ENCODE results near the gene SNX19.

SNX19 gene

GRCh38 chr11:130913268-130913667, 3.0 kb downstream of the SNX19 start:
- Histone ChIP-seq H3K27ac (ENCODE audit: low read depth, low read length, poor library complexity, severe bottlenecking) (no peak overlapping the region), H4K20me1 (ENCODE audit: insufficient read depth, low read length) (no peaks in the 10 kb centered on the region), H3K36me3 (ENCODE audit: insufficient read depth, low read length) (peaks cover 53% of the 10 kb centered on the region), H3K9ac (ENCODE audit: low read length) (no peak overlapping the region), H3K4me1 (ENCODE audit: insufficient read depth, low read length, severe bottlenecking) (peaks cover 11% of the 10 kb centered on the region), H3K4me3 (ENCODE audit: low read depth, low read length, poor library complexity, severe bottlenecking) (no peak overlapping the region), H3F3A (ENCODE audit: insufficient read depth, low read length) (no peaks in the 10 kb centered on the region), H3K9me2 (ENCODE audit: low read depth, low read length) (no peaks in the 10 kb centered on the region), H2AFZ (ENCODE audit: low read length) (no peak overlapping the region), H3K9me3 (ENCODE audit: low read length) (no peaks in the 10 kb centered on the region), H3K27me3 (ENCODE audit: insufficient read depth, low read length) (no peaks in the 10 kb centered on the region), H3K4me2 (ENCODE audit: low read length) (no peak overlapping the region), H3K79me2 (ENCODE audit: insufficient read depth, low read length) (no peaks in the 10 kb centered on the region)
- no peak for TF ChIP-seq CTCF (IDR thresholded peaks at IDR 0.05; ENCODE audit: low read length)
- no peak for TF ChIP-seq EZH2 (IDR thresholded peaks at IDR 0.05; ENCODE audit: borderline replicate concordance, low read length)

- Histone ChIP-seq H3K27ac (ENCODE audit: low read depth, low read length, poor library complexity, severe bottlenecking) (no peak overlapping the region), H3K9me3 (ENCODE audit: low read length) (no peaks in the 10 kb centered on the region)
Measured at GRCh38 chr11:130912552-130912951, 3.7 kb downstream of the SNX19 start.

GRCh38 chr11:130911306-130911705, 5.0 kb downstream of the SNX19 start:
- no peak overlapping the region for H2AFZ ChIP-seq (ENCODE audit: low read length)
- no peaks in the 10 kb centered on the region for H3K27me3 ChIP-seq (ENCODE audit: insufficient read depth, low read length)
- no peak overlapping the region for H3K27ac ChIP-seq (ENCODE audit: low read depth, low read length, poor library complexity, severe bottlenecking)
- H3K9ac ChIP-seq (ENCODE audit: low read length): no peak overlapping the region
- no peak for TF ChIP-seq EZH2 (IDR thresholded peaks at IDR 0.05; ENCODE audit: borderline replicate concordance, low read length)
- TF ChIP-seq CTCF (IDR thresholded peaks at IDR 0.05; ENCODE audit: low read length): no peak
- no peak overlapping the region for H3K4me3 ChIP-seq (ENCODE audit: low read depth, low read length, poor library complexity, severe bottlenecking)
- H4K20me1 ChIP-seq (ENCODE audit: insufficient read depth, low read length): no peaks in the 10 kb centered on the region
- H3K4me2 ChIP-seq (ENCODE audit: low read length): no peak overlapping the region
- peaks cover 7% of the 10 kb centered on the region for H3K4me1 ChIP-seq (ENCODE audit: insufficient read depth, low read length, severe bottlenecking)
- H3K9me2 ChIP-seq (ENCODE audit: low read depth, low read length): no peaks in the 10 kb centered on the region
- no peaks in the 10 kb centered on the region for H3K9me3 ChIP-seq (ENCODE audit: low read length)
- peaks cover 73% of the 10 kb centered on the region for H3K36me3 ChIP-seq (ENCODE audit: insufficient read depth, low read length)
- H3F3A ChIP-seq (ENCODE audit: insufficient read depth, low read length): no peaks in the 10 kb centered on the region
- H3K79me2 ChIP-seq (ENCODE audit: insufficient read depth, low read length): no peaks in the 10 kb centered on the region

More at GRCh38 chr11:130912552-130912951, 3.7 kb downstream of the SNX19 start:
- Histone ChIP-seq H3K4me1 (ENCODE audit: insufficient read depth, low read length, severe bottlenecking) (peaks cover 11% of the 10 kb centered on the region), H3K4me3 (ENCODE audit: low read depth, low read length, poor library complexity, severe bottlenecking) (no peak overlapping the region), H3K9me2 (ENCODE audit: low read depth, low read length) (no peaks in the 10 kb centered on the region), H3K9ac (ENCODE audit: low read length) (no peak overlapping the region), H3K27me3 (ENCODE audit: insufficient read depth, low read length) (no peaks in the 10 kb centered on the region), H3K36me3 (ENCODE audit: insufficient read depth, low read length) (peaks cover 60% of the 10 kb centered on the region), H4K20me1 (ENCODE audit: insufficient read depth, low read length) (no peaks in the 10 kb centered on the region), H3F3A (ENCODE audit: insufficient read depth, low read length) (no peaks in the 10 kb centered on the region), H2AFZ (ENCODE audit: low read length) (no peak overlapping the region), H3K4me2 (ENCODE audit: low read length) (no peak overlapping the region), H3K79me2 (ENCODE audit: insufficient read depth, low read length) (no peaks in the 10 kb centered on the region)
- no peak for TF ChIP-seq CTCF (IDR thresholded peaks at IDR 0.05; ENCODE audit: low read length)
- TF ChIP-seq EZH2 (IDR thresholded peaks at IDR 0.05; ENCODE audit: borderline replicate concordance, low read length): no peak

All from OCI-LY1 (cell line).